Neural cell (in vitro differentiated cells): ENCODE data around the gene ALX3. TPM values are rescaled to one million over a fixed set of nuclear protein-coding genes. Genes with fewer than 3 reads are reported as not detected.

Experiments used
- H2AFZ ChIP-seq: fragments of 200-600, 300-800 bp; sonication (generic), shearing (Covaris generic); 2 replicates; pipeline ENCODE4 v1.6.0; 2014; ENCODE audit warnings: low read depth, mild to moderate bottlenecking, antibody characterized with exemption, low read length, moderate library complexity
- H3F3A ChIP-seq: fragments of 200-600 bp; shearing (Covaris generic); 2 replicates; pipeline ENCODE4 v1.6.1; 2016; ENCODE audit warnings: mild to moderate bottlenecking, moderate library complexity, mixed read lengths, antibody characterized with exemption, low read length; ENCODE audit not compliant: insufficient read depth, poor library complexity, severe bottlenecking
- H3K27ac ChIP-seq: fragments of 200-600, 300-800 bp; sonication (generic), shearing (Covaris generic); 2 replicates; pipeline ENCODE4 v1.5.1; 2014; ENCODE audit warnings: mild to moderate bottlenecking, low read length, moderate library complexity
- H3K27me3 ChIP-seq: fragments of 300-800, 200-600 bp; sonication (generic), shearing (Covaris generic); 2 replicates; pipeline ENCODE4 v1.6.0; 2014; ENCODE audit warnings: mild to moderate bottlenecking, low read depth, low read length, moderate library complexity; ENCODE audit not compliant: insufficient read depth
- H3K36me3 ChIP-seq: fragments of 300-800, 200-600 bp; sonication (generic), shearing (Covaris generic); 2 replicates; pipeline ENCODE4 v1.5.1; 2014; ENCODE audit warnings: mild to moderate bottlenecking, antibody characterized with exemption, low read length, moderate library complexity; ENCODE audit not compliant: insufficient read depth
- H3K4me2 ChIP-seq: fragments of 300-800, 200-600 bp; sonication (generic), shearing (Covaris generic); 2 replicates; pipeline ENCODE4 v1.6.0; 2014; ENCODE audit warnings: mild to moderate bottlenecking, low read length
- H3K4me3 ChIP-seq: fragments of 300-800, 200-600 bp; sonication (generic), shearing (Covaris generic); 2 replicates; pipeline ENCODE4 v1.5.1; 2014; ENCODE audit warnings: mild to moderate bottlenecking, low read length, moderate library complexity
- H3K79me2 ChIP-seq: fragments of 200-600 bp; shearing (Covaris generic); replicated peaks from 2 replicates; pipeline ENCODE4 v1.6.0; 2014; ENCODE audit warnings: mild to moderate bottlenecking, low read length, moderate library complexity; ENCODE audit not compliant: insufficient read depth
- H3K9ac ChIP-seq: fragments of 300-800, 200-600 bp; sonication (generic), shearing (Covaris generic); 2 replicates; pipeline ENCODE4 v1.6.1; 2016; ENCODE audit warnings: mild to moderate bottlenecking, low read length, mixed read lengths
- H3K9me2 ChIP-seq: fragments of 200-600 bp; shearing (Covaris generic); 2 replicates; pipeline ENCODE4 v1.6.1; 2016; ENCODE audit warnings: mild to moderate bottlenecking, low read length, mixed read lengths; ENCODE audit not compliant: insufficient read depth
- H3K9me3 ChIP-seq: fragments of 200-600, 300-800 bp; sonication (generic), shearing (Covaris generic); 2 replicates; pipeline ENCODE4 v1.6.1; 2016; ENCODE audit warnings: mild to moderate bottlenecking, mixed run types, low read length, moderate library complexity, mixed read lengths
- H4K20me1 ChIP-seq: fragments of 200-600 bp; shearing (Covaris generic); 2 replicates; pipeline ENCODE4 v1.6.1; 2016; ENCODE audit warnings: mild to moderate bottlenecking, mixed run types; ENCODE audit not compliant: insufficient read depth
- CTCF ChIP-seq: fragments of 450-650 bp; IDR thresholded peaks from 2 replicates; pipeline ENCODE4 v1.5.1; 2014; ENCODE audit warnings: antibody characterized with exemption, mild to moderate bottlenecking, moderate library complexity; ENCODE audit not compliant: poor library complexity, severe bottlenecking
- EZH2 ChIP-seq: fragments of 200-600, 300-800 bp; shearing (Covaris generic), sonication (generic); IDR thresholded peaks from 2 replicates; pipeline ENCODE4 v1.6.1; 2014; ENCODE audit warnings: antibody characterized with exemption, low read length, borderline replicate concordance, mild to moderate bottlenecking; ENCODE audit not compliant: insufficient read depth, poor library complexity, severe bottlenecking
- MXI1 ChIP-seq: fragments of 450-650 bp; conservative IDR thresholded peaks from 2 replicates; pipeline ENCODE4 v1.6.1; 2014; ENCODE audit warnings: antibody characterized with exemption, mild to moderate bottlenecking; ENCODE audit not compliant: poor library complexity, severe bottlenecking
- POLR2AphosphoS5 ChIP-seq: IDR thresholded peaks from 2 replicates; pipeline ENCODE4 v1.6.1; 2012
- RAD21 ChIP-seq: fragments of 450-650 bp; conservative IDR thresholded peaks from 2 replicates; pipeline ENCODE4 v1.6.1; 2014; ENCODE audit warnings: antibody characterized with exemption, mild to moderate bottlenecking, moderate library complexity
- SMC3 ChIP-seq: fragments of 450-650 bp; conservative IDR thresholded peaks from 2 replicates; pipeline ENCODE4 v1.6.1; 2014; ENCODE audit warnings: antibody characterized with exemption, mild to moderate bottlenecking, moderate library complexity; ENCODE audit not compliant: poor library complexity
- TAF1 ChIP-seq: IDR thresholded peaks from 2 replicates; pipeline ENCODE4 v1.6.1; 2012; ENCODE audit warnings: low read depth
- polyA plus RNA-seq: library from polyadenylated mRNA; depleted of rRNA; stranded (reverse); fragments of >200 nt; gene quantifications from 2 replicates; pipeline ENCODE4 v1.2.3, GENCODE V29; 2014
- TF ChIP-seq, protein P1 (sequence below): IDR thresholded peaks from 2 replicates; pipeline ENCODE4 v1.6.1; 2012; ENCODE audit warnings: borderline replicate concordance

Gene ALX3
- polyA plus RNA-seq, 1 donor from 2014 or later, result not detected

DNA sequence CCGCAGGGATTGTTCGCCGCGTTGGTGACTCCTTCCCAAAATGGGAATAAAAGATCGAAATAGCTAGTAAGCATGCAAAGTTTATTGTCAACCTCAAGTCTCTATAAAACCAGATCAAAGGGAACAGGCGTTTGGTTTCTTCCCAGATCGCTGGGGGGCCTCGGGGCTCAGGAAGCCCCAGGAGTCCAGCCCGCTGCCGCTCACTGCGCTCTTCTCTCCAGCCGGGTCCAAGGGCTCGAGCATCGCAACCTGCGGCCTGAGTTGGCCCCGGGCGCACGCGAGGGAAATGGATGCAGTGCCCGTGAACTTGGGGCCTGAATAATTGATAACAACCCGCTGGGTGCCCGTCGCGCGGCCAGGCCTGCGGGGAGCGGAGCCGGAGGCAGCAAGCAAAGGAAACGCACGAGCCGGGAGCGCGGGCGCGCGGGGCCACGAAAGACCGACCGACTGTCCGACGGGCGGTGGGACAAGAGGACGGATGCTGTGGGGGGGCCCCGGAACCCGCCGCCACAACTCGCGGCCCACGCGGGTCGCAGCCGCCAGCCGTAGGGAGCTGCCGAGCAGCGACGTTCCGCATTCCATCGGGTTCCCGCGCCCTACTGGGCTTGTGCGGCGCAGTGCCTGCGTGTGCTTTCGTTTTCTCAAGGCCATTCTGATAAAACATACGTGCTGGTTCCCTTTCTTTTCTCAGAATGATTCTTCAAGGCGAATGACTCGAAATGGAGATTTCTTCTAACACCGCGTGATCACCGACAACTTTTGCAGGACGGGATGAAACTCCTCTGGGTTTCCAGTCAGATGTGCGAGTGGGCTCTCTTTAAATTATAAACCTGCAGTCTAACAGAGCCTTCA, 14.0 kb upstream of the ALX3 start:
- H3K27ac ChIP-seq, result no peak overlapping the region
- H3K9me2 ChIP-seq, result no peaks in the 10 kb centered on the region
- H2AFZ ChIP-seq, result no peak overlapping the region

GRCh38 chr1:110083866-110084226, 13.4 kb upstream of the ALX3 start:
- no peaks in the 10 kb centered on the region for H3K36me3 ChIP-seq
- H4K20me1 ChIP-seq, result no peaks in the 10 kb centered on the region
- peak overlapping the region; percentile 60 for H3K4me3 ChIP-seq
- H2AFZ ChIP-seq, result no peak overlapping the region
- no peak overlapping the region for H3K27ac ChIP-seq
- no peaks in the 10 kb centered on the region for H3F3A ChIP-seq
- peaks cover 78% of the 10 kb centered on the region for H3K27me3 ChIP-seq
- no peak overlapping the region for H3K9ac ChIP-seq
- no peaks in the 10 kb centered on the region for H3K9me3 ChIP-seq
- H3K79me2 ChIP-seq, result no peaks in the 10 kb centered on the region
- no peak overlapping the region for H3K4me2 ChIP-seq
- H3K9me2 ChIP-seq, result no peaks in the 10 kb centered on the region
- TF ChIP-seq POLR2AphosphoS5 (no peak), CTCF (no peak), TAF1 (no peak), MXI1 (no peak), RAD21 (no peak), EZH2 (no peak), SMC3 (no peak)
- TF ChIP-seq, protein P1, sequence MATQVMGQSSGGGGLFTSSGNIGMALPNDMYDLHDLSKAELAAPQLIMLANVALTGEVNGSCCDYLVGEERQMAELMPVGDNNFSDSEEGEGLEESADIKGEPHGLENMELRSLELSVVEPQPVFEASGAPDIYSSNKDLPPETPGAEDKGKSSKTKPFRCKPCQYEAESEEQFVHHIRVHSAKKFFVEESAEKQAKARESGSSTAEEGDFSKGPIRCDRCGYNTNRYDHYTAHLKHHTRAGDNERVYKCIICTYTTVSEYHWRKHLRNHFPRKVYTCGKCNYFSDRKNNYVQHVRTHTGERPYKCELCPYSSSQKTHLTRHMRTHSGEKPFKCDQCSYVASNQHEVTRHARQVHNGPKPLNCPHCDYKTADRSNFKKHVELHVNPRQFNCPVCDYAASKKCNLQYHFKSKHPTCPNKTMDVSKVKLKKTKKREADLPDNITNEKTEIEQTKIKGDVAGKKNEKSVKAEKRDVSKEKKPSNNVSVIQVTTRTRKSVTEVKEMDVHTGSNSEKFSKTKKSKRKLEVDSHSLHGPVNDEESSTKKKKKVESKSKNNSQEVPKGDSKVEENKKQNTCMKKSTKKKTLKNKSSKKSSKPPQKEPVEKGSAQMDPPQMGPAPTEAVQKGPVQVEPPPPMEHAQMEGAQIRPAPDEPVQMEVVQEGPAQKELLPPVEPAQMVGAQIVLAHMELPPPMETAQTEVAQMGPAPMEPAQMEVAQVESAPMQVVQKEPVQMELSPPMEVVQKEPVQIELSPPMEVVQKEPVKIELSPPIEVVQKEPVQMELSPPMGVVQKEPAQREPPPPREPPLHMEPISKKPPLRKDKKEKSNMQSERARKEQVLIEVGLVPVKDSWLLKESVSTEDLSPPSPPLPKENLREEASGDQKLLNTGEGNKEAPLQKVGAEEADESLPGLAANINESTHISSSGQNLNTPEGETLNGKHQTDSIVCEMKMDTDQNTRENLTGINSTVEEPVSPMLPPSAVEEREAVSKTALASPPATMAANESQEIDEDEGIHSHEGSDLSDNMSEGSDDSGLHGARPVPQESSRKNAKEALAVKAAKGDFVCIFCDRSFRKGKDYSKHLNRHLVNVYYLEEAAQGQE, result no peak

More for the DNA sequence above, 14.0 kb upstream of the ALX3 start:
- Histone ChIP-seq H3K4me2 (no peak overlapping the region), H3K9me3 (no peaks in the 10 kb centered on the region), H3K9ac (no peak overlapping the region), H3K4me3 (peak overlapping the region; percentile 60), H3F3A (no peaks in the 10 kb centered on the region), H3K79me2 (no peaks in the 10 kb centered on the region), H4K20me1 (no peaks in the 10 kb centered on the region), H3K27me3 (peaks cover 78% of the 10 kb centered on the region), H3K36me3 (no peaks in the 10 kb centered on the region)
- no peak for TF ChIP-seq TAF1
- TF ChIP-seq RAD21, result no peak
- peak; percentile 48 for TF ChIP-seq POLR2AphosphoS5
- TF ChIP-seq MXI1, result no peak
- no peak for TF ChIP-seq CTCF
- TF ChIP-seq, protein P1, result no peak
- peak; percentile 84 for TF ChIP-seq EZH2
